ENCODE measurements around the gene CHKA.
A peak's percentile ranks its signal among the peaks of the same experiment; 100 is the strongest.

CHKA gene

GRCh38 chr11:68071281-68072048, 49.7 kb downstream of the CHKA start:
- no peak for DNase-seq (ENCODE audit: low spot score)

GRCh38 chr11:68067991-68068390, 53.2 kb downstream of the CHKA start:
- no peak for DNase-seq (ENCODE audit: low spot score)

- no peak for DNase-seq (ENCODE audit: low spot score)
Measured at GRCh38 chr11:68066742-68067141, 54.4 kb downstream of the CHKA start.

GRCh38 chr11:68065841-68066240, 55.3 kb downstream of the CHKA start:
- DNase-seq (ENCODE audit: low spot score) = no peak

GRCh38 chr11:68064926-68065325, 56.3 kb downstream of the CHKA start:
- no peak for DNase-seq (ENCODE audit: low spot score)

- no peak for DNase-seq (ENCODE audit: low spot score)
Measured at GRCh38 chr11:68061508-68061907, 59.7 kb downstream of the CHKA start.

- DNase-seq (ENCODE audit: low spot score) = no peak
Measured at GRCh38 chr11:68057807-68058206, 63.4 kb downstream of the CHKA start.

GRCh38 chr11:68056317-68057285, 64.6 kb downstream of the CHKA start:
- DNase-seq (ENCODE audit: low spot score) = no peak

- no peak for DNase-seq (ENCODE audit: low spot score)
Measured at GRCh38 chr11:68053981-68054812, 67.0 kb downstream of the CHKA start.

- peak; percentile 14 for DNase-seq (ENCODE audit: low spot score)
Measured at GRCh38 chr11:68053117-68053516, 68.1 kb downstream of the CHKA start.

- DNase-seq (ENCODE audit: low spot score) = no peak
Measured at GRCh38 chr11:68052137-68052873, 68.9 kb downstream of the CHKA start.

GRCh38 chr11:68051191-68052136, 69.7 kb downstream of the CHKA start:
- DNase-seq (ENCODE audit: low spot score) = peak; percentile 25

GRCh38 chr11:68050371-68050841, 70.8 kb downstream of the CHKA start:
- no peak for DNase-seq (ENCODE audit: low spot score)

GRCh38 chr11:68049509-68050370, 71.4 kb downstream of the CHKA start:
- no peak for DNase-seq (ENCODE audit: low spot score)

- no peak for DNase-seq (ENCODE audit: low spot score)
Measured at GRCh38 chr11:68048681-68049508, 72.3 kb downstream of the CHKA start.

GRCh38 chr11:68047437-68048290, 73.5 kb downstream of the CHKA start:
- DNase-seq (ENCODE audit: low spot score) = no peak

GRCh38 chr11:68044898-68045351, 76.3 kb downstream of the CHKA start:
- no peak for DNase-seq (ENCODE audit: low spot score)

All from AG20443 (cell line).